NCI-H1092 (cell line): Measurements from ENCODE around the gene NAXD.
"Not testable (repeated sequence)": the region's sequence is repeated elsewhere in the genome, so short reads cannot be mapped to it uniquely, and the experiment has no call there.

Experiments
- DNase-seq: peaks from one replicate; lab custom pipeline; 2025; lab: John Stamatoyannopoulos, UW

Gene NAXD

GRCh38 chr13:110664673-110665072, 49.3 kb downstream of the NAXD start:
- no peak for DNase-seq

- DNase-seq, result no peak
Measured at GRCh38 chr13:110665491-110666254, 50.3 kb downstream of the NAXD start.

GRCh38 chr13:110666255-110666533, 50.8 kb downstream of the NAXD start:
- no peak for DNase-seq

GRCh38 chr13:110669036-110669435, 53.7 kb downstream of the NAXD start:
- no peak for DNase-seq

- not testable (repeated sequence) for DNase-seq
Measured at GRCh38 chr13:110669814-110670213, 54.5 kb downstream of the NAXD start.

- no peak for DNase-seq
Measured at GRCh38 chr13:110676595-110677587, 61.5 kb downstream of the NAXD start.

GRCh38 chr13:110677731-110678545, 62.6 kb downstream of the NAXD start:
- DNase-seq, result no peak

GRCh38 chr13:110680852-110681251, 65.5 kb downstream of the NAXD start:
- DNase-seq, result no peak

- no peak for DNase-seq
Measured at GRCh38 chr13:110681868-110682550, 66.7 kb downstream of the NAXD start.

- DNase-seq, result no peak
Measured at GRCh38 chr13:110682746-110683145, 67.4 kb downstream of the NAXD start.

GRCh38 chr13:110683203-110683883, 68.0 kb downstream of the NAXD start:
- no peak for DNase-seq

GRCh38 chr13:110683921-110684320, 68.6 kb downstream of the NAXD start:
- no peak for DNase-seq

GRCh38 chr13:110684388-110685056, 69.2 kb downstream of the NAXD start:
- no peak for DNase-seq

GRCh38 chr13:110685305-110686020, 70.1 kb downstream of the NAXD start:
- no peak for DNase-seq

GRCh38 chr13:110687736-110688135, 72.4 kb downstream of the NAXD start:
- DNase-seq, result no peak

GRCh38 chr13:110689041-110689440, 73.7 kb downstream of the NAXD start:
- DNase-seq, result no peak
